ENCODE data around the gene UNC5B.

Gene UNC5B

GRCh38 chr10:71209731-71210541, 2.4 kb upstream of the UNC5B start:
- FAIRE-seq (no peak), DNase-seq (ENCODE audit: insufficient read length) (no peak)
- TF ChIP-seq POLR2AphosphoS5 (IDR thresholded peaks at IDR 0.05; ENCODE audit: low read depth, low read length) (no peak), POLR2A (IDR thresholded peaks at IDR 0.05; ENCODE audit: low read depth, low read length) (no peak)

GRCh38 chr10:71210542-71210871, 1.9 kb upstream of the UNC5B start:
- no peak for DNase-seq (ENCODE audit: insufficient read length)
- FAIRE-seq = no peak
- TF ChIP-seq POLR2AphosphoS5 (IDR thresholded peaks at IDR 0.05; ENCODE audit: low read depth, low read length) (no peak), POLR2A (IDR thresholded peaks at IDR 0.05; ENCODE audit: low read depth, low read length) (no peak), TAF1 (IDR thresholded peaks at IDR 0.05; ENCODE audit: borderline replicate concordance, low read depth, low read length) (no peak)

- DNase-seq (ENCODE audit: insufficient read length) = no peak
- TF ChIP-seq TAF1 (IDR thresholded peaks at IDR 0.05; ENCODE audit: borderline replicate concordance, low read depth, low read length) (no peak), POLR2AphosphoS5 (IDR thresholded peaks at IDR 0.05; ENCODE audit: low read depth, low read length) (no peak), POLR2A (IDR thresholded peaks at IDR 0.05; ENCODE audit: low read depth, low read length) (no peak)
- no peak for FAIRE-seq
Measured at GRCh38 chr10:71211053-71211452, 1.3 kb upstream of the UNC5B start.

- DNase-seq (ENCODE audit: insufficient read length) = no peak
- TF ChIP-seq TAF1 (IDR thresholded peaks at IDR 0.05; ENCODE audit: borderline replicate concordance, low read depth, low read length) = no peak
- TF ChIP-seq POLR2A (IDR thresholded peaks at IDR 0.05; ENCODE audit: low read depth, low read length) = no peak
- no peak for TF ChIP-seq POLR2AphosphoS5 (IDR thresholded peaks at IDR 0.05; ENCODE audit: low read depth, low read length)
Measured at GRCh38 chr10:71211775-71212317, 524 bp upstream of the UNC5B start.

GRCh38 chr10:71213127-71213621, 804 bp downstream of the UNC5B start:
- no peak for DNase-seq (ENCODE audit: insufficient read length)
- TF ChIP-seq TAF1 (IDR thresholded peaks at IDR 0.05; ENCODE audit: borderline replicate concordance, low read depth, low read length) (no peak), POLR2AphosphoS5 (IDR thresholded peaks at IDR 0.05; ENCODE audit: low read depth, low read length) (no peak), POLR2A (IDR thresholded peaks at IDR 0.05; ENCODE audit: low read depth, low read length) (no peak)
- no peak for FAIRE-seq

More at GRCh38 chr10:71211775-71212317, 524 bp upstream of the UNC5B start:
- no peak for FAIRE-seq

- DNase-seq (ENCODE audit: insufficient read length) (no peak), FAIRE-seq (no peak)
- TF ChIP-seq TAF1 (IDR thresholded peaks at IDR 0.05; ENCODE audit: borderline replicate concordance, low read depth, low read length) (no peak), POLR2AphosphoS5 (IDR thresholded peaks at IDR 0.05; ENCODE audit: low read depth, low read length) (no peak), POLR2A (IDR thresholded peaks at IDR 0.05; ENCODE audit: low read depth, low read length) (no peak)
Measured at GRCh38 chr10:71213761-71214440, 1.5 kb downstream of the UNC5B start.

GRCh38 chr10:71214641-71215559, 2.5 kb downstream of the UNC5B start:
- DNase-seq (ENCODE audit: insufficient read length) (no peak), FAIRE-seq (no peak)
- no peak for TF ChIP-seq POLR2AphosphoS5 (IDR thresholded peaks at IDR 0.05; ENCODE audit: low read depth, low read length)
- no peak for TF ChIP-seq POLR2A (IDR thresholded peaks at IDR 0.05; ENCODE audit: low read depth, low read length)
- no peak for TF ChIP-seq TAF1 (IDR thresholded peaks at IDR 0.05; ENCODE audit: borderline replicate concordance, low read depth, low read length)

- no peak for FAIRE-seq
- DNase-seq (ENCODE audit: insufficient read length) = no peak
- no peak for TF ChIP-seq POLR2A (IDR thresholded peaks at IDR 0.05; ENCODE audit: low read depth, low read length)
- no peak for TF ChIP-seq POLR2AphosphoS5 (IDR thresholded peaks at IDR 0.05; ENCODE audit: low read depth, low read length)
- no peak for TF ChIP-seq TAF1 (IDR thresholded peaks at IDR 0.05; ENCODE audit: borderline replicate concordance, low read depth, low read length)
Measured at GRCh38 chr10:71216363-71216695, 4.0 kb downstream of the UNC5B start.

- no peak for TF ChIP-seq POLR2AphosphoS5 (IDR thresholded peaks at IDR 0.05; ENCODE audit: low read depth, low read length)
- no peak for TF ChIP-seq POLR2A (IDR thresholded peaks at IDR 0.05; ENCODE audit: low read depth, low read length)
- TF ChIP-seq TAF1 (IDR thresholded peaks at IDR 0.05; ENCODE audit: borderline replicate concordance, low read depth, low read length) = no peak
- FAIRE-seq = no peak
Measured at GRCh38 chr10:71216751-71217265, 4.4 kb downstream of the UNC5B start.

GRCh38 chr10:71217266-71218045, 5.1 kb downstream of the UNC5B start:
- TF ChIP-seq POLR2AphosphoS5 (IDR thresholded peaks at IDR 0.05; ENCODE audit: low read depth, low read length) (no peak), TAF1 (IDR thresholded peaks at IDR 0.05; ENCODE audit: borderline replicate concordance, low read depth, low read length) (no peak), POLR2A (IDR thresholded peaks at IDR 0.05; ENCODE audit: low read depth, low read length) (no peak)
- no peak for FAIRE-seq

More at GRCh38 chr10:71216751-71217265, 4.4 kb downstream of the UNC5B start:
- DNase-seq (ENCODE audit: insufficient read length) = no peak

More at GRCh38 chr10:71217266-71218045, 5.1 kb downstream of the UNC5B start:
- no peak for DNase-seq (ENCODE audit: insufficient read length)
